Measurements from ENCODE around the gene OR10A3.

Gene OR10A3

GRCh38 chr11:7890417-7891172 lies 50.9 kb downstream of the OR10A3 start:
- DNase-seq: no peak

GRCh38 chr11:7889985-7890384 lies 51.5 kb downstream of the OR10A3 start:
- DNase-seq: no peak
